Neural progenitor cell (in vitro differentiated cells): ENCODE measurements around the gene ZC3H12C.

Experiments used
- CTCF ChIP-seq: fragments of 200-600 bp; sonication (generic); IDR thresholded peaks from 2 replicates; pipeline ENCODE4 v1.5.1; 2017; ENCODE audit warnings: antibody characterized with exemption, mild to moderate bottlenecking
- EZH2 ChIP-seq: fragments of 200-600 bp; sonication (generic); IDR thresholded peaks from 2 replicates; pipeline ENCODE4 v1.6.1; 2017; ENCODE audit warnings: antibody characterized with exemption, mild to moderate bottlenecking, moderate library complexity
- EZH2phosphoT487 ChIP-seq: fragments of 200-600 bp; sonication (generic); IDR thresholded peaks from 2 replicates; pipeline ENCODE4 v1.6.1; 2017; ENCODE audit warnings: antibody characterized with exemption

GRCh38 chr11:110069158-110069737 is 23.9 kb upstream of the ZC3H12C start:
- no peak for TF ChIP-seq CTCF
- no peak for TF ChIP-seq EZH2
- TF ChIP-seq EZH2phosphoT487: no peak
